Measurements from ENCODE around the gene ACTG2.

DNA sequence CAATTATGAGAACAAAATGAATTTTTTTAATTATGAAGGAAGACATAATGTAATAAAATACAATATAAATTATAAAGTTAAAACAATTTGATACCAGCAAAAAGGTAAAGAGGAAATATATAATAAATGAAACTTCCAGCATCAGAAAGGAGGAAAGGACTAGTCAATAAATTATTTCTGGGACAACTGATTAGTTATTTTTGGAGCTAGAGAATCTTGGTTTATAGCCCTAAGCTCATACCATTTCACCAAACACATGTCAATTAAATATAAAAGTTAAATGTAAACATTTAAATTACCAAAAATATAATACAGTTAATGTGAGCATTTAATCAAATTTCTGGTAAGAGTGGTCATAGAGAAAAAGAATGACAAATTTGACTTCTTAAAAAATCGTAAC is 12.1 kb downstream of the ACTG2 start:
- TF ChIP-seq, protein P1, sequence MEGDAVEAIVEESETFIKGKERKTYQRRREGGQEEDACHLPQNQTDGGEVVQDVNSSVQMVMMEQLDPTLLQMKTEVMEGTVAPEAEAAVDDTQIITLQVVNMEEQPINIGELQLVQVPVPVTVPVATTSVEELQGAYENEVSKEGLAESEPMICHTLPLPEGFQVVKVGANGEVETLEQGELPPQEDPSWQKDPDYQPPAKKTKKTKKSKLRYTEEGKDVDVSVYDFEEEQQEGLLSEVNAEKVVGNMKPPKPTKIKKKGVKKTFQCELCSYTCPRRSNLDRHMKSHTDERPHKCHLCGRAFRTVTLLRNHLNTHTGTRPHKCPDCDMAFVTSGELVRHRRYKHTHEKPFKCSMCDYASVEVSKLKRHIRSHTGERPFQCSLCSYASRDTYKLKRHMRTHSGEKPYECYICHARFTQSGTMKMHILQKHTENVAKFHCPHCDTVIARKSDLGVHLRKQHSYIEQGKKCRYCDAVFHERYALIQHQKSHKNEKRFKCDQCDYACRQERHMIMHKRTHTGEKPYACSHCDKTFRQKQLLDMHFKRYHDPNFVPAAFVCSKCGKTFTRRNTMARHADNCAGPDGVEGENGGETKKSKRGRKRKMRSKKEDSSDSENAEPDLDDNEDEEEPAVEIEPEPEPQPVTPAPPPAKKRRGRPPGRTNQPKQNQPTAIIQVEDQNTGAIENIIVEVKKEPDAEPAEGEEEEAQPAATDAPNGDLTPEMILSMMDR (conservative IDR thresholded peaks at IDR 0.05; ENCODE audit: low read length): no peak
- no peak for TF ChIP-seq EZH2phosphoT487 (IDR thresholded peaks at IDR 0.05; ENCODE audit: borderline replicate concordance)

Data from Loucy (cell line).